Neural cell (in vitro differentiated cells): Measurements from ENCODE around the gene NFAT5. TPM values are rescaled to one million over a fixed set of nuclear protein-coding genes. Genes with fewer than 3 reads are reported as not detected.

Experiments used
- H2AFZ ChIP-seq: fragments of 200-600, 300-800 bp; sonication (generic), shearing (Covaris generic); 2 replicates; pipeline ENCODE4 v1.6.0; 2014; ENCODE audit warnings: low read depth, mild to moderate bottlenecking, antibody characterized with exemption, low read length, moderate library complexity
- H3F3A ChIP-seq: fragments of 200-600 bp; shearing (Covaris generic); 2 replicates; pipeline ENCODE4 v1.6.1; 2016; ENCODE audit warnings: mild to moderate bottlenecking, moderate library complexity, mixed read lengths, antibody characterized with exemption, low read length; ENCODE audit not compliant: insufficient read depth, poor library complexity, severe bottlenecking
- H3K27ac ChIP-seq: fragments of 200-600, 300-800 bp; sonication (generic), shearing (Covaris generic); 2 replicates; pipeline ENCODE4 v1.5.1; 2014; ENCODE audit warnings: mild to moderate bottlenecking, low read length, moderate library complexity
- H3K27me3 ChIP-seq: fragments of 300-800, 200-600 bp; sonication (generic), shearing (Covaris generic); 2 replicates; pipeline ENCODE4 v1.6.0; 2014; ENCODE audit warnings: mild to moderate bottlenecking, low read depth, low read length, moderate library complexity; ENCODE audit not compliant: insufficient read depth
- H3K36me3 ChIP-seq: fragments of 300-800, 200-600 bp; sonication (generic), shearing (Covaris generic); 2 replicates; pipeline ENCODE4 v1.5.1; 2014; ENCODE audit warnings: mild to moderate bottlenecking, antibody characterized with exemption, low read length, moderate library complexity; ENCODE audit not compliant: insufficient read depth
- H3K4me2 ChIP-seq: fragments of 300-800, 200-600 bp; sonication (generic), shearing (Covaris generic); 2 replicates; pipeline ENCODE4 v1.6.0; 2014; ENCODE audit warnings: mild to moderate bottlenecking, low read length
- H3K4me3 ChIP-seq: fragments of 300-800, 200-600 bp; sonication (generic), shearing (Covaris generic); 2 replicates; pipeline ENCODE4 v1.5.1; 2014; ENCODE audit warnings: mild to moderate bottlenecking, low read length, moderate library complexity
- H3K79me2 ChIP-seq: fragments of 200-600 bp; shearing (Covaris generic); replicated peaks from 2 replicates; pipeline ENCODE4 v1.6.0; 2014; ENCODE audit warnings: mild to moderate bottlenecking, low read length, moderate library complexity; ENCODE audit not compliant: insufficient read depth
- H3K9ac ChIP-seq: fragments of 300-800, 200-600 bp; sonication (generic), shearing (Covaris generic); 2 replicates; pipeline ENCODE4 v1.6.1; 2016; ENCODE audit warnings: mild to moderate bottlenecking, low read length, mixed read lengths
- H3K9me2 ChIP-seq: fragments of 200-600 bp; shearing (Covaris generic); 2 replicates; pipeline ENCODE4 v1.6.1; 2016; ENCODE audit warnings: mild to moderate bottlenecking, low read length, mixed read lengths; ENCODE audit not compliant: insufficient read depth
- H3K9me3 ChIP-seq: fragments of 200-600, 300-800 bp; sonication (generic), shearing (Covaris generic); 2 replicates; pipeline ENCODE4 v1.6.1; 2016; ENCODE audit warnings: mild to moderate bottlenecking, mixed run types, low read length, moderate library complexity, mixed read lengths
- H4K20me1 ChIP-seq: fragments of 200-600 bp; shearing (Covaris generic); 2 replicates; pipeline ENCODE4 v1.6.1; 2016; ENCODE audit warnings: mild to moderate bottlenecking, mixed run types; ENCODE audit not compliant: insufficient read depth
- CTCF ChIP-seq: fragments of 450-650 bp; IDR thresholded peaks from 2 replicates; pipeline ENCODE4 v1.5.1; 2014; ENCODE audit warnings: antibody characterized with exemption, mild to moderate bottlenecking, moderate library complexity; ENCODE audit not compliant: poor library complexity, severe bottlenecking
- EP300 ChIP-seq: fragments of 450-650 bp; conservative IDR thresholded peaks from 2 replicates; pipeline ENCODE4 v1.6.1; 2014; ENCODE audit warnings: antibody characterized with exemption, mild to moderate bottlenecking, moderate library complexity; ENCODE audit not compliant: poor library complexity, severe bottlenecking
- EZH2 ChIP-seq: fragments of 200-600, 300-800 bp; shearing (Covaris generic), sonication (generic); IDR thresholded peaks from 2 replicates; pipeline ENCODE4 v1.6.1; 2014; ENCODE audit warnings: antibody characterized with exemption, low read length, borderline replicate concordance, mild to moderate bottlenecking; ENCODE audit not compliant: insufficient read depth, poor library complexity, severe bottlenecking
- MXI1 ChIP-seq: fragments of 450-650 bp; conservative IDR thresholded peaks from 2 replicates; pipeline ENCODE4 v1.6.1; 2014; ENCODE audit warnings: antibody characterized with exemption, mild to moderate bottlenecking; ENCODE audit not compliant: poor library complexity, severe bottlenecking
- POLR2AphosphoS5 ChIP-seq: IDR thresholded peaks from 2 replicates; pipeline ENCODE4 v1.6.1; 2012
- RAD21 ChIP-seq: fragments of 450-650 bp; conservative IDR thresholded peaks from 2 replicates; pipeline ENCODE4 v1.6.1; 2014; ENCODE audit warnings: antibody characterized with exemption, mild to moderate bottlenecking, moderate library complexity
- SMC3 ChIP-seq: fragments of 450-650 bp; conservative IDR thresholded peaks from 2 replicates; pipeline ENCODE4 v1.6.1; 2014; ENCODE audit warnings: antibody characterized with exemption, mild to moderate bottlenecking, moderate library complexity; ENCODE audit not compliant: poor library complexity
- TAF1 ChIP-seq: IDR thresholded peaks from 2 replicates; pipeline ENCODE4 v1.6.1; 2012; ENCODE audit warnings: low read depth
- polyA plus RNA-seq: library from polyadenylated mRNA; depleted of rRNA; stranded (reverse); fragments of >200 nt; gene quantifications from 2 replicates; pipeline ENCODE4 v1.2.3, GENCODE V29; 2014
- TF ChIP-seq, protein P1 (sequence below): IDR thresholded peaks from 2 replicates; pipeline ENCODE4 v1.6.1; 2012; ENCODE audit warnings: borderline replicate concordance

The NFAT5 gene
- polyA plus RNA-seq, 1 donor from 2014 or later: 9.2 TPM

- Histone ChIP-seq H4K20me1 (no peaks in the 10 kb centered on the region), H3K79me2 (peaks cover 22% of the 10 kb centered on the region)
Observed at GRCh38 chr16:69616082-69616481, 50.3 kb downstream of the NFAT5 start.

GRCh38 chr16:69618307-69618706, 52.5 kb downstream of the NFAT5 start:
- TF ChIP-seq POLR2AphosphoS5 (no peak), TAF1 (no peak), RAD21 (no peak), MXI1 (no peak), SMC3 (no peak), EP300 (no peak), CTCF (no peak), EZH2 (no peak)
- TF ChIP-seq, protein P1, sequence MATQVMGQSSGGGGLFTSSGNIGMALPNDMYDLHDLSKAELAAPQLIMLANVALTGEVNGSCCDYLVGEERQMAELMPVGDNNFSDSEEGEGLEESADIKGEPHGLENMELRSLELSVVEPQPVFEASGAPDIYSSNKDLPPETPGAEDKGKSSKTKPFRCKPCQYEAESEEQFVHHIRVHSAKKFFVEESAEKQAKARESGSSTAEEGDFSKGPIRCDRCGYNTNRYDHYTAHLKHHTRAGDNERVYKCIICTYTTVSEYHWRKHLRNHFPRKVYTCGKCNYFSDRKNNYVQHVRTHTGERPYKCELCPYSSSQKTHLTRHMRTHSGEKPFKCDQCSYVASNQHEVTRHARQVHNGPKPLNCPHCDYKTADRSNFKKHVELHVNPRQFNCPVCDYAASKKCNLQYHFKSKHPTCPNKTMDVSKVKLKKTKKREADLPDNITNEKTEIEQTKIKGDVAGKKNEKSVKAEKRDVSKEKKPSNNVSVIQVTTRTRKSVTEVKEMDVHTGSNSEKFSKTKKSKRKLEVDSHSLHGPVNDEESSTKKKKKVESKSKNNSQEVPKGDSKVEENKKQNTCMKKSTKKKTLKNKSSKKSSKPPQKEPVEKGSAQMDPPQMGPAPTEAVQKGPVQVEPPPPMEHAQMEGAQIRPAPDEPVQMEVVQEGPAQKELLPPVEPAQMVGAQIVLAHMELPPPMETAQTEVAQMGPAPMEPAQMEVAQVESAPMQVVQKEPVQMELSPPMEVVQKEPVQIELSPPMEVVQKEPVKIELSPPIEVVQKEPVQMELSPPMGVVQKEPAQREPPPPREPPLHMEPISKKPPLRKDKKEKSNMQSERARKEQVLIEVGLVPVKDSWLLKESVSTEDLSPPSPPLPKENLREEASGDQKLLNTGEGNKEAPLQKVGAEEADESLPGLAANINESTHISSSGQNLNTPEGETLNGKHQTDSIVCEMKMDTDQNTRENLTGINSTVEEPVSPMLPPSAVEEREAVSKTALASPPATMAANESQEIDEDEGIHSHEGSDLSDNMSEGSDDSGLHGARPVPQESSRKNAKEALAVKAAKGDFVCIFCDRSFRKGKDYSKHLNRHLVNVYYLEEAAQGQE: no peak
- Histone ChIP-seq H3K9me3 (no peaks in the 10 kb centered on the region), H3K4me3 (no peak overlapping the region), H4K20me1 (no peaks in the 10 kb centered on the region), H3K36me3 (no peaks in the 10 kb centered on the region), H3K27me3 (no peaks in the 10 kb centered on the region), H3K79me2 (peaks cover 7% of the 10 kb centered on the region), H3K27ac (no peak overlapping the region), H3K9ac (no peak overlapping the region), H3K9me2 (no peaks in the 10 kb centered on the region), H3K4me2 (no peak overlapping the region), H3F3A (no peaks in the 10 kb centered on the region), H2AFZ (no peak overlapping the region)

More at GRCh38 chr16:69616082-69616481, 50.3 kb downstream of the NFAT5 start:
- Histone ChIP-seq H3K36me3 (no peaks in the 10 kb centered on the region), H3K27me3 (no peaks in the 10 kb centered on the region), H3F3A (no peaks in the 10 kb centered on the region), H3K9me2 (no peaks in the 10 kb centered on the region), H3K27ac (no peak overlapping the region), H3K4me2 (no peak overlapping the region), H2AFZ (no peak overlapping the region), H3K9ac (no peak overlapping the region), H3K9me3 (no peaks in the 10 kb centered on the region), H3K4me3 (no peak overlapping the region)
- TF ChIP-seq, protein P1: no peak
- TF ChIP-seq EZH2 (no peak), MXI1 (no peak), SMC3 (no peak), POLR2AphosphoS5 (no peak), EP300 (no peak), CTCF (no peak)
